Amniotic epithelial cell (primary cell): ENCODE measurements around the gene WDR62.

Experiments
- DNase-seq: peaks from one replicate; pipeline ENCODE4 v3.0.0-alpha.2; 2010; ENCODE audit warnings: low read depth

The WDR62 gene

DNA sequence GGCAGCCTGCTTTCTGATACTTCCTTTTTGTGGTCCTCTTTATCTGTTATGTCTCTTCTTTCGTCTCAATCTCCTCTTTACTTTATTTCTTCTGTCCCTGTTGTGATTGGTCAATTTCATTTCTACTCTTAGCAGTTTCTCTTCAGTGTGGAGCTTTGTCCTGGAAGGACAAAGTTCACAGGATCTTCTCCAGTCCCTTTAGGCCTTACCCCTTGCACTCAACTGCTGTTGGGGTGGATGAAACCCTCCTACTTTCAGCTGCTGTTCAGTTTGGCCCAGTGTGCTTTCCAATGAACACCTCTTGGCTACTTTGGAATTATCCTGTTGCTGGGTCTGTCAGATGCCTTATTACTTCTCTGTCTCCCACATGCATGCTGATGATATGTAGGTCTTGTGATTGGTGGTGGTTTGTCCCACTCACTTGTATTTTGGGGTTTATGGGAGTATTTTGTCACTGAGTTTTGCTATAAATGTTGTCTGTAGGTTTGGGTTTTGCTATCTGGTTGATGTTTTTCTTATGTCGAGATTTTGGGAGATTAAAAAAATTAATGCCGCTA lies 24.8 kb downstream of the WDR62 start:
- DNase-seq: no peak

DNA sequence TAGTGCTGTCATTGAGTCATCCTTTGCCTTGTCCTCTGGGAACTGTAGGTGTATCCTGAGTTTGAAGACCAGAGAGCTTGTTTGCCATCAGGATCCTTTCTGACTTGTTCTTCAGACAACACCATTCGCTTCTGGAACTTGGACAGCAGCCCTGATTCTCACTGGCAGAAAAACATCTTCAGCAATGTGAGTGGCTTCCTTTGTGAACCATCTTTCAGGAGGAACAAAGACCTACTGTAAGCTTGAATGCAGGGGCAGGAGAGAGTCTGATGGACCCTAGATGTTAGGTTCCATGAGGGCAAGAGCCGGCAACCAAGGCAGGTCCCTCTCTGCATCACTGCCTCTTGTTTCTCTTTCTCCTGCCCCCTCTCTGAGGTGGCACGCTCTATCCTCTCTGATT lies 26.7 kb downstream of the WDR62 start:
- no peak for DNase-seq

DNA sequence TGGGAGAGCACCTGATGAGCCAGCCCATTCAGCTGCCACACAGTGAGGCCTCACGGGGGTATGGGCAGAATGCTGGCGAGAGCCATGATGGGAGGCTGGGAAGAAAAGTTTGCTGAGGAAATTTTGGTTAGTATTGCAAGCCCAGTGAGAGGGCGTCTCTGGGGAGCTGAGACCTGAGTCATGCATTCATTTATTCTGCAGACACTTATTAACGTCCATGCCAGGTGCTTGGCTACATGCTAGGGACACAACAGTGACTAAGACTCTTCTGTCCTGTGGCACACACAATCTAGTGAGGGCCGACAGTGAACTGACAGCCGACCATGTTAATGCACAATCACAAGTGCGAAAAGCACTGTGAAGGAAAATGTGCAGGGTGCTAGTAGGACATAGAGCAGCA lies 27.2 kb downstream of the WDR62 start:
- no peak for DNase-seq

DNA sequence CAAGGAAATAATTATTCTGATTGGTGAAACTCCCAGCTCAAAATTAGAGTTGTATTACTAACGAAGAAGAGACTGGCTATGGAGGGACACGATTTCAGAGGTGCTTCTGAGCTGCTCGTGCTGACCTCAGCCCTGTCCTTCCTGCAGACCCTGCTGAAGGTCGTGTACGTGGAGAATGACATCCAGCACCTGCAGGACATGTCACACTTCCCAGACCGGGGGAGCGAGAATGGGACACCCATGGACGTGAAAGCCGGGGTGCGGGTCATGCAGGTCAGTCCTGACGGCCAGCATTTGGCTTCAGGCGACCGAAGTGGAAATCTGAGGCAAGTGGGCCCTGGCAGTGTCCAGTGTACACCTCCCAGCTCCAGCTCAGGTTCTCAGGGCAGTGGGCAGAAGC lies 28.2 kb downstream of the WDR62 start:
- DNase-seq: no peak

DNA sequence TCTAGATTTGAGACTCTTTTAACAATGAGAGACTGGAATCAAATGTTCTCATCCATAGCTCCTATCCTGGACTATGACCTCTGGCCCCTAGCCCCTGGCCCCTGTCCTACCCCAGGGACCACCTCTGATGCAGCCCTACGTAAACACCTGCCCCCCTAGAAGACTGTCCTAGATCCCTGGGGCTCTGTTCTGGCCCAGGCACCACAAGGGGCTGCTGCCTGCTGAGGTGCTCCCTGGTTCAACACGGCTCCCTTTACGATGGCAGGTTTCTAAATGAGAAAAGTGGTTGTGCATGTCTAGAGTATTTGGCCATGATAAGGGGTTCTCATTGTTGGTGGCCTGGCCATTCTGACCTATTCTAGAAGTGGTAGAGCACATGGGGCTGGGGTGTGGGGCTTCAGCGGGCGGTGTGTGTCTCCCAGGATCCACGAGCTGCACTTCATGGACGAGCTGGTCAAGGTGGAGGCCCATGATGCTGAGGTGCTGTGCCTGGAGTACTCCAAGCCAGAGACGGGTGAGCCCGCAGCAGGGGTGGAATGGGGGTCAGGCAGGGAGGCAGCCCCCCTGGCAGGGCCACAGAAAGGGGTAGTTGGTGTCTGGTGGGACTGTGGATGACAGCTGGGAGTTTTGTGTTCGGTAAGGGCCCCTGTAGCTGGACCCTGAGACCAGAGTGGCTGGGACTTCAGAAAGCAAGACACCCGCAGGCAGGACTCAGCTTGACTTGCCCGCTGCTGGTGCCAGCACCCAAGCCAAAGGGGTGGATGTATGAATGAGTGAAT lies 29.7 kb downstream of the WDR62 start:
- DNase-seq: no peak

DNA sequence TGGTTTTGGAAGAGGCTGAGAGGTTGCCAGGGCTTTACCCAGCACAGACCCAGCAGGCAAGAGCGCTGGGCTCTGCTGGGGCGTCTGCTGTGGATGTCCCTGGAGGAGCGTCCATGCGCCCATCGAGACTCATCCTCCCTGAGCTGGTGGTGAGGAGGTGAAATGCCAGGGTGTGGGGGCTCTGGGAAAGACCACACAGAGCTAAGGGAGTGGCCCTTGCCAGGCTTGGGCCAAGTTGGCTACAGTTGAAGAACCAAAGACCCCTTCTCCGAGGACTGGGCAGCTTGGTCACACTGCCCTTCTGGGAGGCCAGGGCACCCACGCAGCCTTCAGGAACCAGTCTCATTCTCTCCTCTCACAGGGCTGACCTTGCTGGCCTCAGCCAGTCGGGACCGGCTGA lies 31.6 kb downstream of the WDR62 start:
- no peak for DNase-seq

DNA sequence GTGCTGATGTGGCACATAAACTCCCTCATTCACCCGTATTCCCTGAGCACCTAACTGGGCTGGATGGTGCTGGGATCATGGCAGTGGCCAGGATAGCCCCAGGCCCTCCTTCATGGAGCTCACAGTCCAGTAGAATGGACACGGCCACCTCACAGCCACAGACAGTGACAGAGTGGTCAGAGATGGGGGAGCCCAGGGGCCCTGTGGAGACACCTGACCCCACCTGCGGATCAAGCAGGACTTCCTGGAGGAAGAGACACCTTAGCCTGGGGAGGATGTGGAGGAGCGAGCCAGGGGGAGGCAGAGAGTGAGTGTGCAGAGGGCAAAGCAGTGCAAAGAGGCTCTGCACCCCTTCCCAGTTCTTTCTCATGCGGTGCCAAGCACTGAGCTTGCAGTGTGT lies 35.1 kb downstream of the WDR62 start:
- DNase-seq: no peak

DNA sequence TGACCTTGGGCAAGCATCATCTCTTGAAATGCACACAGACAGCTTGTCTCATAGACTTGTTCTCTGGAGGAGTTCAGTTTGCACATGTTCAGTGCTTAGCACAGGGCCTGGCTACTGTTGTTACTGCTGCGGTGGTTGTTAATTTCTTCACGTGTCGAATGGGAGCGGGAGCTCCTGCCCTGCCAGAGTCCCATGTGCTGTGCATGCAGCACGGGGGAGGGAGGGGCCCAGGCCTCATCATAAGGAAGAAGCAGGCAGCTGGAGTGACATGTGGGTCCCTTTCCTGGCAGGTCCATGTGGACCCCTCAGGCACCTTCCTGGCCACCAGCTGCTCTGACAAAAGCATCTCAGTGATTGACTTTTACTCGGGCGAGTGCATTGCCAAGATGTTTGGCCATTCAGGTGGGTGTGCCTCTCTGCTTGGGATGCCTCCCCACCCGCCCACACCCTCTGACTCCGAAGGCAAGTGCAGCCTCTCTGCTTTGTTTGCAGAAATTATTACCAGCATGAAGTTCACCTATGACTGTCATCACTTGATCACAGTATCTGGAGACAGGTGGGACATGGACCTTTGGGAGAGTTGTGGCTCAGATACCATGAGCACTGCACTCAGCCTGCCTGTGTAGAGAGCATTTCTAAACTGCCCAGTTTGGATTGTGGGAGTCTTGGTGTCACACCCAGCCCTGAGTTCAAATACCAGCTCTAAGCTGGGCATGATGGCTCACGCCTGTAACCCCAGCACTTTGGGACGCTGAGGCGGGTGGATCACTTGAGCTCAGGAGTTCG lies 36.4 kb downstream of the WDR62 start:
- DNase-seq: no peak

DNA sequence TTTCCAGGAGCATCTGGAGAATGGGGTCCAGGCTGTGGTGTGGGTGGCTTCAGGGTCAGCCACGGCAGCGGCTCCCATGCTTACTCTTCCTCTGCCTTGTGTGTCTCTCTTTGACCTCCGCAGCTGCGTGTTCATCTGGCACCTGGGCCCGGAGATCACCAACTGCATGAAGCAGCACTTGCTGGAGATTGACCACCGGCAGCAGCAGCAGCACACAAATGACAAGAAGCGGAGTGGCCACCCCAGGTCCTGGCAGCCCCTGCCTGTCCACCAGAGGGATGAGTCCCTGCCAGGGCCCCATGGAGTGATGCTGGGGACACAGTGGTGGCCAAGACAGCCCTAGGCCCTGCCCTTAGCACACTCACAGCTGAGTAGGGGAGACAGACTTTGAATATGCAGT lies 37.9 kb downstream of the WDR62 start:
- no peak for DNase-seq

DNA sequence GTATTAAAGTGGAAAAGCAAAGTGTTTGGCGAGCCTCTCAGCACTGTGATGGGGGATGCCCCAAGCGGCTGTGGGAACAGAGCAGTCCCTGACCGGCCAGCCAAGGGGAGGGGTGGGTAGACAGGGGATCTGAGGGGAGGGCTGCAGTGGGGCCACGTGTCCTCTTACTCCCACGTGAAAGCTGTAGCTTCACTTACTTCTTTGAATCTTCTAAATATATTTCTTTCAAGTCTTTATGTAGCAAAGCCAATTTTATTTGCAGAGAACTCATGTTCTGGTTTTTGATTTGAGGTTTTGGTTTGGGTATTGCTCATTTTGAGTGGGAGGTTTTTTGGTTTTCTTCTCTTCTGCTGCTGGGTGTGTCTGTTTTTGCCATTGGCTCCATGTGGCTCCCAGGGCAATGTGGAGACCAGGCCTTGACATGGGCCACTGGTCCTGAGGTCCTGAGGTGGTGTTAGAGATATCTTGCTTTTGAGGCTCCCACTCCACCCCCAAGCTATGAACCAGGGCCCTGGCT lies 38.5 kb downstream of the WDR62 start:
- DNase-seq: no peak

DNA sequence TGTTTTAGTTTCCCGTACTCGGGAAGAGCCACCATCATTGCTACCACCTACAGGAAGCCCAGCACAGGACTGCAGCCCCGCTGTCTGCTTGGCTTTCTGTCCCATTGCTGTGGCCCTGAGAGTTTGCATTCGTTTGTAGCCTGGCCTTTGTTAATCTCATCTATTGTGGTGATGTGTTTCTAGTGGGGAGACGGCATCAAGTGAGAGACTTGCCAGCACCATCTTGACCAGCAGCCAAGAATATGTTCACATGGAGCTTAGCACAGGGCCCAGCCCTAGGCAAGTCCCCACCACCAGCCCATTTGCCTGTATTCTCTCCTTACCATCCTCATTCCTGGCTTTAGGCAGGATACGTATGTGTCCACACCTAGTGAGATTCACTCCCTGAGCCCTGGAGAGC lies 39.0 kb downstream of the WDR62 start:
- DNase-seq: no peak

DNA sequence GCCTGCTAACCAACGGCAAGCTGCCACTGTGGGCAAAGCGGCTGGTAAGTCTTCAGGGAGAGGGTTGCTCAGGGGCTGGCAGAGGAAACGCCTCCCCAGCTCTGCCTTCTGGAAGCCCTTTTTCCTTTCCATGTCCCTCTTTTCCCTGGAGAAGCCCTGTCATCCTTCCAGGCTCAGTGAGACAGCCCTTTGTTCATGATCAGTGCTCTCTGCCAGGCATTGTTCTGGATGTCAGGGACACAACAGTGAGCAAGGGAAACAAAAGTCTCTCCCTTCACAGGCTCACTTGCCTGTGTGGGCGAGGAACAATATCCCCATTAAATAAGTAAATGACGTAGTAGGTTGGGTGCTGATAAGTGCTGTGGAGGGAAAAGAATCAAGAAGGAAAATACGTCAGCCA lies 42.3 kb downstream of the WDR62 start:
- DNase-seq: no peak

DNA sequence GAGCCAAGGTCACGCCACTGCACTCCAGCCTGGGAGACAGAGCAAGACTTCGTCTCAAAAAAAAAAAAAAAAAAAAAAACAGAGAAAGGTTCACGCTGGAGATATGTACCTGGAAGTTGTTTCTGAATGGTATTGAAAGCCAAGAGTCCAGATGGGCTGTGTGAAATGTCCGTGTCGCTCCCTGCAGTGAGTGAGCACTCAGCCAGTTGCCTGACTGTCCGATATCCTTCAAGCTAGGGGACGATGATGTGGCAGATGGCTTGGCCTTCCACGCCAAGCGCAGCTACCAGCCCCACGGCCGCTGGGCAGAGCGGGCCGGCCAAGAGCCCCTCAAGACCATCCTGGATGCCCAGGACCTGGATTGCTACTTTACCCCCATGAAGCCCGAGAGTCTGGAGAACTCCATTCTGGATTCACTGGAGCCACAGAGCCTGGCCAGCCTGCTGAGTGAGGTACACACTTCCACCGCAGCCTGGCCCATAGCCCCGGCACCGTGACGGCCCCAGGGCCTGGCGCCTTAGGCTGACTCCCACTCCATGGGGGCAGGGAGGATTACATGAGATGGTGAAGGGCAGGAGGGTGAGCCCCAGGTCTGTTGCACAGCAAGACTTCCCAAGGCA lies 44.6 kb downstream of the WDR62 start:
- no peak for DNase-seq

DNA sequence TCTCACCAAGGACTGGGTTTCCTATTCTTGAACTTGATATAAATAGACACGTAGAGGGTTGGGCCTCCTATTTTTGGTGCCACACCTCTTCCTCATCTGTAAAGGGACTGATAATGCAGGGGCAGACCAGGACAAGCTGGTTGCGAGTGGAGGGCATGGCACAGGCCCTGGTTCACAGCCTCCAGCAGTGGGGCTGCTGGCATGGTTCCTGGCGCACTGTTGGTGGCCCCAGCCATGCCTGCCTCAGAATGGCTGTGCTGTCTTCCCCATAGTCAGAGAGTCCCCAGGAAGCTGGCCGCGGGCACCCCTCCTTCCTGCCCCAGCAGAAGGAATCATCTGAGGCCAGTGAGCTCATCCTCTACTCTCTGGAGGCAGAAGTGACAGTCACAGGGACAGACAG lies 45.8 kb downstream of the WDR62 start:
- no peak for DNase-seq

DNA sequence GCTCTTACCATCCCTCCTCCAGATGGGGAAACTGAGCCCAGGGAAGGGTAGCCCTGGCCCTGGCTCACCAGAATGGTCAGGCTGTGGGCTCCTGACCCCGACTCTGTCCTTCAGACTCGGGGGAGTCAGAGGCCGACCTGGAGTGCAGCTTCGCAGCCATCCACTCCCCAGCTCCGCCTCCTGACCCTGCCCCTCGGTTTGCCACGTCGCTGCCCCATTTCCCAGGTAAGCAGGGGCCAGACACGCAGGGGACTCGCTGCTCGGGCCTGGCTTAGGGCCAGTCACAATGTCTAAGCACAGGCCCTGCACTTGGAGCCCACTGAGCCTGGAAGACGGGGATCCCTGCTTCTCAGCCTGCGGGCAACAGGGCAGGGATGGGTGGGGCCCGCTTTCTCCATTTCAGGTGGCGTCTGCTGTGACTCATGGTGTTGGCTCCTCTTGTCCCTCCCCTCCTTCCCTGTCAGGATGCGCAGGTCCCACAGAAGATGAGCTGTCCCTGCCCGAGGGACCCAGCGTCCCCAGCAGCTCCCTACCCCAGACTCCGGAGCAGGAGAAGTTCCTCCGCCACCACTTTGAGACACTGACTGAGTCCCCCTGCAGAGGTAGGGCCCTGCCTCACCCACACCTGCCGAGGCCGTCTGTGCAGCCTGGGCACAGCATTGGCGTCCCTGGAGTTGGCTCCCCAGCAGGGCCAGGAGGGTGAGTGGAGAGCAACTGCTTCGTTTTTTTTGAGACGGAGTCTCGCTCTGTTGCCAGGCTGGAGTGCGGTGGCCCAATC lies 47.0 kb downstream of the WDR62 start:
- no peak for DNase-seq

DNA sequence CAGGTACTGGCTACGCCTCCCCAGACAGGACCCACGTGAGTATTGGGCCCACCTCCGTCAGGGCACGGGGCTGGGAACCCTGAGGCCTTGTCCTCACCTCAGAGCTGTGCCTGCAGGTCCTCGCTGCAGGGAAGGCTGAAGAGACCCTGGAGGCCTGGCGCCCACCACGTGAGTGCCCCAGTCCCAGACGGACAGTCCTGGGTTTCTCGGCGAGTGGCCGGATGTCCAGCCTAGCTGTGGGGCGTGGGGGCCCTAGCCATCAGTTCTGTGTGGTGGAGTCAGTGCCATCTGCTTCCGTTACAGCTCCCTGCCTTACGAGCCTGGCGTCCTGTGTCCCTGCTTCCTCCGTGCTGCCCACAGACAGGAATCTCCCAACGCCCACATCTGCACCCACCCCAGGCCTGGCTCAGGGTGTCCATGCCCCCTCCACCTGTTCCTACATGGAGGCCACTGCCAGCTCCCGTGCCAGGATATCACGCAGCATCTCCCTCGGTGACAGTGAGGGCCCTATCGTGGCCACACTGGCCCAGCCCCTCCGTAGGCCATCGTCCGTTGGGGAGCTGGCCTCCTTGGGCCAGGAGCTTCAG lies 48.4 kb downstream of the WDR62 start:
- no peak for DNase-seq

DNA sequence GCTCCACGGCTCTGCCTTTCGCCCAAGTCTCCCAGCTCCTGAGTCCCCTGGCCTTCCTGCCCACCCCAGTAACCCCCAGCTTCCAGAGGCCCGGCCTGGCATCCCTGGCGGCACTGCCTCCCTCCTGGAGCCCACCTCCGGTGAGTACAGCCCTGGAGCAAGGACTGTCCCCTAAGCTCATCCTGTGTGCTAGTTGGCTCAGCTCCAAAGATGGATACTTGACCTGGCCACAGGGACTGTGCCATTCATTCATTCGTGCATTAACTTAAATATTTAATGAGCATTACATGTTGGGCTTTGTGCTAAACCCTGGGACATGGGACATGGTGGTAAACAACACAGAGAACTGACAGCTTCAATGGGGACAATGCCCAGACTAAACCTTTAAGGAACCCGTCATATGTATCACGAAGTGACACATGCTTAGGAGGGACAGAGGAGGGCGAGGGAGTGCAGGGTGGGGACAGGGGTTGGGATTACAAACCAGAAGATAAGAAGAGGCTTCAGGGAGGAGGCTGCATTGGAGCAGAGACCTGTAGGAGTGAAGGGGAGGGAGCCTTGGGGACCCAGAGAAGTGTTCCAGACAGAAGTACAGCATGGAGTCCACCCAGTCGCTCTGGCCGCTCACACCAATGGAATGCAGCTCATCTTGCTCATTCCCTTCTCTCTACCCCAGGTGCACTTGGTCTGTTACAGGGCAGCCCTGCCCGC lies 49.3 kb downstream of the WDR62 start:
- DNase-seq: no peak

DNA sequence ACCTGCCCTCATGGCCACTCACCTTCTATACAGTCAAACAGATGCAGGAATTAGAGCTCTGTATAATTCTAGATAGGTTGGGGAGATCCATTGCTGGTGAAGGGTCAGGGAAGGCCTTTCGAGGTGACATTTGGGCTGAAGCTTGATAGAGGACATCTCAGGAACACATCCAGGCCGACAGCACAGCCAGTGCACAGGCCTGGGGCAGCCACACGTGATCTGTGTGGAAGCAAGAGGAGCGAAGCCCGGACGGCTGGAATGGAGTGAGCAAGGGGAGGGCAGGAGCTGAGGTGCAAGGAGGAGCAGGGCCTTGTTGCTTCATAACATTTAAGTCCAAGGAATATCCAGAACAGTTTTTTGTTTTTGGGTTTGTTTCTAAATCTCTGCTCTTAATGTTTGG lies 51.7 kb downstream of the WDR62 start:
- DNase-seq: no peak

DNA sequence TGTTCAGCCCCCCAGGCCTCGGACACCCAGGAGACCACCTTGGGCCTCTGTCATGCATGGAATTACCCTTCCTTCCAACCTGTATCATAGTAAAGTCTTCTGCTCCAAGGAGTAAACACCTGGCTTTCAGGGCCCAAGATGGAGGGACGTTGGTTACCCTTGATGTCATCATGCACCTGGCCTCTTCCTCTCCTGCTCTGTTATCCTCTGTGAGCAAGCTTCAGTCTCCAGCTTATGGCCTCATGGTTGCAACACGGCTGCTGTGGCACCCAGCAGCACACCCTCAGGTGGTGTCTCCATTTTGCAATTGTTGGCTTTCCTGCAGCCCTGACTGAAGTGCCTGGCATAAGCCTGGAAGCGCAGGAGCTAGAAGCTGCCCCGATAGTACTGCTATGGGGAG lies 52.3 kb downstream of the WDR62 start:
- DNase-seq: no peak

DNA sequence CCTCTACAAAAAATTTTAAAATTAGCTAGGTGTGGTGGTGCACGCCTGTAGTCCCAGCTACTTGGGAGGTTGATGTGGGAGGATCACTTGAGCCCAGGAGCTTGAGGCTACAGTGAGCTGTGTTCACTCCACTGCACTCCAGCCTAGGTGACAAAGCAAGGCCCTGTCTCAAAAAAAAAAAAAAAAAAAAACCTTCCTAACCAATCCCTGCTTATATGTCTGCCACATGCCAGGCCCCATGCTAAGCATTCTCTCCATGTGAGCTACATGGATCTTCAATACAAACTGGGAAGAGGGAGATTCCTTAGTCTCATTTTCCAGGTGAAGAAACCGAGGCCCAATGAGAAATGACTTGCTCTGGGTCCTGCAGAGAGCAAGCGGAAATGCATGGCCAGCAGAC lies 54.0 kb downstream of the WDR62 start:
- no peak for DNase-seq
